H9 (cell line): ENCODE results near the gene ZNF792. TPM values are rescaled to one million over a fixed set of nuclear protein-coding genes. Genes with fewer than 3 reads are reported as not detected.

ENCODE experiments used
- DNase-seq: peaks from one replicate; pipeline ENCODE4 v3.0.0-alpha.2; 2017
- H2AFZ ChIP-seq: one replicate; pipeline ENCODE4 v1.6.1; 2013; ENCODE audit warnings: mild to moderate bottlenecking, low read length, control low read depth, moderate library complexity
- H2AK5ac ChIP-seq: 2 replicates; pipeline ENCODE4 v1.6.1; 2013; ENCODE audit warnings: low read length, control low read depth, mixed read lengths; ENCODE audit not compliant: insufficient read length
- H2BK120ac ChIP-seq: one replicate; pipeline ENCODE4 v1.6.1; 2013; ENCODE audit warnings: low read depth, mild to moderate bottlenecking, low read length, control low read depth, inconsistent platforms; ENCODE audit not compliant: poor library complexity, severe bottlenecking
- H2BK12ac ChIP-seq: 2 replicates; pipeline ENCODE4 v1.6.1; 2013; ENCODE audit warnings: low read length, control low read depth, mixed read lengths, low read depth; ENCODE audit not compliant: insufficient read length
- H2BK15ac ChIP-seq: 2 replicates; pipeline ENCODE4 v1.6.1; 2013; ENCODE audit warnings: low read depth, low read length, control low read depth
- H2BK20ac ChIP-seq: one replicate; pipeline ENCODE4 v1.6.1; 2013; ENCODE audit warnings: low read depth, mild to moderate bottlenecking, low read length, control low read depth, inconsistent platforms; ENCODE audit not compliant: poor library complexity, severe bottlenecking
- H2BK5ac ChIP-seq: 2 replicates; pipeline ENCODE4 v1.6.1; 2013; ENCODE audit warnings: low read length, control low read depth, mixed read lengths; ENCODE audit not compliant: insufficient read length
- H3K14ac ChIP-seq: 2 replicates; pipeline ENCODE4 v1.6.1; 2013; ENCODE audit warnings: low read length, control low read depth; ENCODE audit not compliant: insufficient read depth
- H3K18ac ChIP-seq: 2 replicates; pipeline ENCODE4 v1.6.1; 2013; ENCODE audit warnings: low read depth, mild to moderate bottlenecking, mixed read lengths, low read length, control low read depth; ENCODE audit not compliant: insufficient read length
- H3K23ac ChIP-seq: 2 replicates; pipeline ENCODE4 v1.6.1; 2013; ENCODE audit warnings: low read length, control low read depth, mixed read lengths, low read depth; ENCODE audit not compliant: insufficient read length
- H3K23me2 ChIP-seq: 2 replicates; pipeline ENCODE4 v1.6.1; 2013; ENCODE audit warnings: low read depth, mild to moderate bottlenecking, mixed read lengths, low read length, control low read depth; ENCODE audit not compliant: insufficient read length, poor library complexity, severe bottlenecking
- H3K27ac ChIP-seq: 2 replicates; pipeline ENCODE4 v1.5.1; 2013; ENCODE audit warnings: low read length, control low read depth, mixed read lengths, low read depth; ENCODE audit not compliant: insufficient read length
- H3K27me3 ChIP-seq: 2 replicates; pipeline ENCODE4 v1.6.1; 2013; ENCODE audit warnings: low read length, control low read depth, inconsistent platforms; ENCODE audit not compliant: insufficient read depth
- H3K4ac ChIP-seq: 2 replicates; pipeline ENCODE4 v1.6.1; 2013; ENCODE audit warnings: low read depth, mild to moderate bottlenecking, control low read depth, inconsistent platforms, low read length, moderate library complexity
- H3K4me1 ChIP-seq: 2 replicates; pipeline ENCODE4 v1.6.1; 2013; ENCODE audit warnings: low read length, control low read depth, inconsistent platforms; ENCODE audit not compliant: insufficient read depth
- H3K4me2 ChIP-seq: 2 replicates; pipeline ENCODE4 v1.6.1; 2013; ENCODE audit warnings: low read length, control low read depth, mixed read lengths; ENCODE audit not compliant: insufficient read length, insufficient read depth
- H3K56ac ChIP-seq: 2 replicates; pipeline ENCODE4 v1.6.1; 2013; ENCODE audit warnings: low read depth, mild to moderate bottlenecking, mixed read lengths, low read length, control low read depth; ENCODE audit not compliant: insufficient read length
- H3K79me1 ChIP-seq: 2 replicates; pipeline ENCODE4 v1.6.1; 2013; ENCODE audit warnings: low read depth, mild to moderate bottlenecking, moderate library complexity, low read length, control low read depth, inconsistent platforms; ENCODE audit not compliant: insufficient read depth, poor library complexity, severe bottlenecking
- H3K79me2 ChIP-seq: 2 replicates; pipeline ENCODE4 v1.6.1; 2013; ENCODE audit warnings: low read length, control low read depth, inconsistent platforms; ENCODE audit not compliant: insufficient read depth
- H3K9ac ChIP-seq: 2 replicates; pipeline ENCODE4 v1.6.1; 2013; ENCODE audit warnings: low read length, control low read depth, mixed read lengths; ENCODE audit not compliant: insufficient read length; ENCODE audit errors: extremely low read depth
- H3K9me3 ChIP-seq: one replicate; pipeline ENCODE4 v1.6.1; 2013; ENCODE audit warnings: low read depth, low read length, inconsistent platforms; ENCODE audit not compliant: control insufficient read depth
- H3T11ph ChIP-seq: one replicate; pipeline ENCODE4 v1.6.1; 2013; ENCODE audit warnings: mild to moderate bottlenecking, low read length, control low read depth, inconsistent platforms
- H4K20me1 ChIP-seq: one replicate; pipeline ENCODE4 v1.6.1; 2013; ENCODE audit not compliant: control insufficient read depth, insufficient read length, insufficient read depth
- H4K5ac ChIP-seq: 2 replicates; pipeline ENCODE4 v1.6.1; 2013; ENCODE audit warnings: low read depth, mild to moderate bottlenecking, mixed read lengths, low read length, control low read depth; ENCODE audit not compliant: insufficient read length
- H4K8ac ChIP-seq: replicated peaks from 2 replicates; pipeline ENCODE4 v1.6.1; 2013; ENCODE audit warnings: low read length, control low read depth, mixed read lengths, low read depth; ENCODE audit not compliant: insufficient read length
- H4K91ac ChIP-seq: 2 replicates; pipeline ENCODE4 v1.6.1; 2013; ENCODE audit warnings: low read depth, mild to moderate bottlenecking, moderate library complexity, mixed read lengths, low read length, control low read depth; ENCODE audit not compliant: insufficient read length
- H3K27ac Mint-ChIP-seq, 3 experiments: 2 replicates in 2 of 3; 3 replicates in 1 of 3; pipeline ENCODE4 v1.8.0; 2020 to 2021; ENCODE audit warnings: mixed read lengths in 3 of 3, mild to moderate bottlenecking in 1 of 3, moderate library complexity in 1 of 3
- H3K27me3 Mint-ChIP-seq: 2 replicates; pipeline ENCODE4 v1.8.0; 2021; ENCODE audit warnings: low read depth, mild to moderate bottlenecking, moderate library complexity, mixed read lengths
- H3K36me3 Mint-ChIP-seq, 3 experiments: 2 replicates in 2 of 3; 3 replicates in 1 of 3; pipeline ENCODE4 v1.8.0; 2020 to 2021; ENCODE audit warnings: low read depth in 3 of 3, mixed read lengths in 3 of 3; ENCODE audit not compliant: insufficient read depth in 1 of 3
- H3K4me1 Mint-ChIP-seq, 2 experiments: 2 replicates each; pipeline ENCODE4 v1.8.0; 2020; ENCODE audit warnings: mixed read lengths in 2 of 2
- H3K4me3 Mint-ChIP-seq, 2 experiments: 2 replicates in 1 of 2; 3 replicates in 1 of 2; pipeline ENCODE4 v1.8.0; 2020 to 2021; ENCODE audit warnings: mild to moderate bottlenecking in 2 of 2, mixed read lengths in 2 of 2, moderate library complexity in 1 of 2
- H3K9me3 Mint-ChIP-seq, 2 experiments: 2 replicates in 1 of 2; 3 replicates in 1 of 2; pipeline ENCODE4 v1.8.0; 2020; ENCODE audit warnings: mild to moderate bottlenecking in 2 of 2, mixed read lengths in 2 of 2, moderate library complexity in 1 of 2
- WGBS: extraction: QIAGEN DNeasy Blood & Tissue Kit; methylation state at CpG from one replicate; pipeline ENCODE4 v1.1.7; 2013; ENCODE audit warnings: missing lambda C conversion rate, low lambda C conversion rate, mixed read lengths; ENCODE audit not compliant: insufficient read length; ENCODE audit errors: extremely low coverage; 5-methylcytosine and 5-hydroxymethylcytosine counted together
- total RNA-seq: library from RNA; stranded (reverse); gene quantifications from 2 replicates; pipeline ENCODE4 v1.2.1, GENCODE V29; 2021
- TF ChIP-seq, protein P1 (sequence below): fragments of 200-600 bp; sonication (generic); conservative IDR thresholded peaks from 3 replicates; pipeline ENCODE4 v1.8.0; 2021; ENCODE audit warnings: antibody characterized with exemption, mild to moderate bottlenecking

ZNF792 gene
- total RNA-seq, 1 experiment from 2014 or later = 8.3 TPM

DNA sequence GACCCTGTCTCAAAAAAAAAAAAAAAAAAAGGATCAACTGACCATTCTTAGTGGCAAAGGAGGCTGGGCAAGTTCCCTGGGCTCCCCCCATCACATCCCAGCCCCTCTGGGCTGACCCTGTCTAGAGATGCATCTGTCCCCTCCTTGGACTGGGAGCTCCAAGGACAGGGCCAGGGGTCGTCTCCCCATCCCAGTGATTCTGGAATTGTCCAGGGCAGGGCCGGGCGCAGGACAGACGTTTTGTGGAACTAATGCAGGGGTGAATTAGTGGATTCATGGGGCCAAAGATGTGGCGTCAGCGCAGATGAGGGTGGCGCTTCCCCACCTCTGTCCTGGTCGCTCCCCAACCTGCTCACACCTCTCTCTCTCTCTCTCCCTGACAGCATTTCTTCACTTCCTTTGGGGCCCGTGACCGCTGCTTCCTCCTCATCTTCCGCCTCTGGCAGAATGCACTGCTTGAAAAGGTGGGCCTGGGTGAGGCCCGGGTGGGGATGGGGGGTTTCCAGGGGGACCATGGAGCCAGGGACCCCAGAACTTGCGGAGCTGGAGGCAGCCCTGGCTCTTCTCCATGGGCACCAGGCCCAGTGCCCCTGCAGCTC lies 47.2 kb upstream of the ZNF792 start:
- Histone ChIP-seq H3K9me3 (no peaks in the 10 kb centered on the region), H3K4me2 (no peak overlapping the region), H3K23me2 (no peaks in the 10 kb centered on the region), H4K20me1 (peaks cover 2% of the 10 kb centered on the region), H2BK5ac (no peak overlapping the region), H3K4ac (no peak overlapping the region), H2AFZ (no peak overlapping the region), H3K79me1 (peaks cover 8% of the 10 kb centered on the region), H3K79me2 (peaks cover 7% of the 10 kb centered on the region; the same call in 1 of the 2 replicates), H3K9ac (no peak overlapping the region), H3K14ac (no peak overlapping the region; the same call in 1 of the 2 replicates), H4K5ac (no peak overlapping the region), H4K91ac (no peak overlapping the region), H3T11ph (no peak overlapping the region), H3K4me1 (no peaks in the 10 kb centered on the region), H3K27me3 (no peaks in the 10 kb centered on the region), H3K23ac (no peak overlapping the region), H2BK15ac (no peak overlapping the region), H2BK20ac (no peak overlapping the region), H4K8ac (no peak overlapping the region), H2BK120ac (no peak overlapping the region), H3K56ac (no peak overlapping the region), H3K18ac (no peak overlapping the region), H2AK5ac (no peak overlapping the region), H2BK12ac (no peak overlapping the region), H3K27ac (no peak overlapping the region)
- H3K36me3 Mint-ChIP-seq = peaks cover 70 to 87% (median 84%) of the 10 kb centered on the region in 3 experiments
- WGBS = no CpG with 5 or more reads among the region's 13 CpGs
- 0 out of 4 replicates have a peak, but pooled peaks cover 0 to 6% of the 10 kb centered on the region in 2 experiments for H3K4me1 Mint-ChIP-seq
- peak overlapping the region in 2 of 3 experiments; percentile 62 to 67; a peak in 3 of 7 replicates for H3K27ac Mint-ChIP-seq
- TF ChIP-seq, protein P1, sequence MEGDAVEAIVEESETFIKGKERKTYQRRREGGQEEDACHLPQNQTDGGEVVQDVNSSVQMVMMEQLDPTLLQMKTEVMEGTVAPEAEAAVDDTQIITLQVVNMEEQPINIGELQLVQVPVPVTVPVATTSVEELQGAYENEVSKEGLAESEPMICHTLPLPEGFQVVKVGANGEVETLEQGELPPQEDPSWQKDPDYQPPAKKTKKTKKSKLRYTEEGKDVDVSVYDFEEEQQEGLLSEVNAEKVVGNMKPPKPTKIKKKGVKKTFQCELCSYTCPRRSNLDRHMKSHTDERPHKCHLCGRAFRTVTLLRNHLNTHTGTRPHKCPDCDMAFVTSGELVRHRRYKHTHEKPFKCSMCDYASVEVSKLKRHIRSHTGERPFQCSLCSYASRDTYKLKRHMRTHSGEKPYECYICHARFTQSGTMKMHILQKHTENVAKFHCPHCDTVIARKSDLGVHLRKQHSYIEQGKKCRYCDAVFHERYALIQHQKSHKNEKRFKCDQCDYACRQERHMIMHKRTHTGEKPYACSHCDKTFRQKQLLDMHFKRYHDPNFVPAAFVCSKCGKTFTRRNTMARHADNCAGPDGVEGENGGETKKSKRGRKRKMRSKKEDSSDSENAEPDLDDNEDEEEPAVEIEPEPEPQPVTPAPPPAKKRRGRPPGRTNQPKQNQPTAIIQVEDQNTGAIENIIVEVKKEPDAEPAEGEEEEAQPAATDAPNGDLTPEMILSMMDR = no peak
- DNase-seq = no peak
- no peak overlapping the region for H3K4me3 Mint-ChIP-seq
- no peaks in the 10 kb centered on the region for H3K27me3 Mint-ChIP-seq
- no peaks in the 10 kb centered on the region for H3K9me3 Mint-ChIP-seq
